OCI-LY1 (cell line): ENCODE results near the gene GET3.
"Not testable (repeated sequence)": the region's sequence is repeated elsewhere in the genome, so short reads cannot be mapped to it uniquely, and the experiment has no call there.

ENCODE experiments used
- EZH2 ChIP-seq: fragments of 200-600 bp; sonication (generic), shearing (Covaris generic); IDR thresholded peaks from 2 replicates; pipeline ENCODE4 v1.8.0; 2017; ENCODE audit warnings: borderline replicate concordance, mixed run types, mild to moderate bottlenecking, antibody characterized with exemption, low read length, moderate library complexity, mixed read lengths
- TF ChIP-seq, protein P1 (sequence below): fragments of 200-600 bp; sonication (generic), shearing (Covaris generic); IDR thresholded peaks from 2 replicates; pipeline ENCODE4 v1.5.1; 2017; ENCODE audit warnings: mild to moderate bottlenecking, antibody characterized with exemption, low read length, moderate library complexity, mixed read lengths

DNA sequence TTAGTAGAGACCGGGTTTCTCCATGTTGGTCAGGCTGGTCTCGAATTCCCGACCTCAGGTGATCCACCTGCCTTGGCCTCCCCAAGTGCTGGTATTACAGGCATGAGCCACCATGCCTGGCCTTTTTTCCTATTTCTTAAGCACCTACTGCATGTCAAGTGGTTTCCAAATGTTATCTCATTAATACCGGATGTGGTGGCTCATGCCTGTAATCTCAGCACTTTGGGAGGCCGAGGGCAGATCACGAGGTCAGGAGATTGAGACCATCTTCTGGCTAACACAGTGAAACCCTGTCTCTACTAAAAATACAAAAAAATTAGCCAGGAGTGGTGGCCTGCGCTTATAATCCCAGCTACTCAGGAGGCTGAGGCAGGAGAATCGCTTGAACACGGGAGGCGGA, 11.7 kb upstream of the GET3 start:
- TF ChIP-seq, protein P1, sequence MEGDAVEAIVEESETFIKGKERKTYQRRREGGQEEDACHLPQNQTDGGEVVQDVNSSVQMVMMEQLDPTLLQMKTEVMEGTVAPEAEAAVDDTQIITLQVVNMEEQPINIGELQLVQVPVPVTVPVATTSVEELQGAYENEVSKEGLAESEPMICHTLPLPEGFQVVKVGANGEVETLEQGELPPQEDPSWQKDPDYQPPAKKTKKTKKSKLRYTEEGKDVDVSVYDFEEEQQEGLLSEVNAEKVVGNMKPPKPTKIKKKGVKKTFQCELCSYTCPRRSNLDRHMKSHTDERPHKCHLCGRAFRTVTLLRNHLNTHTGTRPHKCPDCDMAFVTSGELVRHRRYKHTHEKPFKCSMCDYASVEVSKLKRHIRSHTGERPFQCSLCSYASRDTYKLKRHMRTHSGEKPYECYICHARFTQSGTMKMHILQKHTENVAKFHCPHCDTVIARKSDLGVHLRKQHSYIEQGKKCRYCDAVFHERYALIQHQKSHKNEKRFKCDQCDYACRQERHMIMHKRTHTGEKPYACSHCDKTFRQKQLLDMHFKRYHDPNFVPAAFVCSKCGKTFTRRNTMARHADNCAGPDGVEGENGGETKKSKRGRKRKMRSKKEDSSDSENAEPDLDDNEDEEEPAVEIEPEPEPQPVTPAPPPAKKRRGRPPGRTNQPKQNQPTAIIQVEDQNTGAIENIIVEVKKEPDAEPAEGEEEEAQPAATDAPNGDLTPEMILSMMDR, result not testable (repeated sequence)
- TF ChIP-seq EZH2, result not testable (repeated sequence)
